Mesenchymal stem cell (in vitro differentiated cells and primary cell): ENCODE data around the gene POMT2.

ENCODE experiments used
- DNase-seq: peaks from one replicate; pipeline ENCODE4 v3.0.0-alpha.2; 2013
- H2AFZ ChIP-seq: one replicate; pipeline ENCODE4 v1.6.1; 2013; ENCODE audit warnings: low read depth, mild to moderate bottlenecking, control low read depth, inconsistent platforms, low read length, moderate library complexity
- H2AK5ac ChIP-seq: 2 replicates; pipeline ENCODE4 v1.6.1; 2013; ENCODE audit warnings: low read length, moderate library complexity, mild to moderate bottlenecking, inconsistent platforms; ENCODE audit not compliant: severe bottlenecking
- H2BK120ac ChIP-seq: one replicate; pipeline ENCODE4 v1.6.1; 2013; ENCODE audit warnings: low read depth, mild to moderate bottlenecking, inconsistent platforms, low read length, moderate library complexity
- H2BK12ac ChIP-seq, 2 experiments: one replicate each; pipeline ENCODE4 v1.6.1; 2013; ENCODE audit warnings: inconsistent platforms in 2 of 2, low read length in 2 of 2, mild to moderate bottlenecking in 2 of 2, moderate library complexity in 2 of 2, control low read depth in 1 of 2
- H2BK15ac ChIP-seq: one replicate; pipeline ENCODE4 v1.6.1; 2013; ENCODE audit warnings: mild to moderate bottlenecking, low read depth, inconsistent platforms; ENCODE audit not compliant: poor library complexity, severe bottlenecking
- H2BK5ac ChIP-seq: 2 replicates; pipeline ENCODE4 v1.6.1; 2013; ENCODE audit warnings: low read depth, mild to moderate bottlenecking, low read length, control low read depth, inconsistent platforms; ENCODE audit not compliant: poor library complexity, severe bottlenecking
- H3K14ac ChIP-seq, 2 experiments: one replicate each; pipeline ENCODE4 v1.6.1; 2013; ENCODE audit warnings: inconsistent platforms in 2 of 2, low read length in 2 of 2, control low read depth in 1 of 2, mild to moderate bottlenecking in 1 of 2, moderate library complexity in 1 of 2
- H3K18ac ChIP-seq, 2 experiments: one replicate each; pipeline ENCODE4 v1.6.1; 2013; ENCODE audit warnings: inconsistent platforms in 2 of 2, low read length in 2 of 2, control low read depth in 1 of 2, low read depth in 1 of 2, mild to moderate bottlenecking in 1 of 2
- H3K23ac ChIP-seq, 2 experiments: one replicate each; pipeline ENCODE4 v1.6.1; 2013; ENCODE audit warnings: inconsistent platforms in 2 of 2, low read length in 2 of 2, mild to moderate bottlenecking in 2 of 2, moderate library complexity in 2 of 2, control low read depth in 1 of 2
- H3K27ac ChIP-seq: 2 replicates; pipeline ENCODE4 v1.5.1; 2013; ENCODE audit warnings: mild to moderate bottlenecking, moderate library complexity, low read length, control low read depth, inconsistent platforms; ENCODE audit not compliant: poor library complexity, severe bottlenecking
- H3K27me3 ChIP-seq, 2 experiments: 2 replicates each; pipeline versions ENCODE4 v1.6.1 to v1.7.0; 2013; ENCODE audit warnings: low read length in 2 of 2, mild to moderate bottlenecking in 2 of 2, moderate library complexity in 2 of 2, control low read depth in 1 of 2, inconsistent platforms in 1 of 2; ENCODE audit not compliant: control insufficient read depth in 1 of 2, insufficient read depth in 1 of 2
- H3K36me3 ChIP-seq, 2 experiments: 2 replicates each; pipeline versions ENCODE4 v1.6.1 to v1.7.0; 2013; ENCODE audit warnings: low read length in 2 of 2, control low read depth in 1 of 2, inconsistent platforms in 1 of 2, low read depth in 1 of 2, mild to moderate bottlenecking in 1 of 2; ENCODE audit not compliant: insufficient read depth in 2 of 2, control insufficient read depth in 1 of 2
- H3K4ac ChIP-seq, 2 experiments: one replicate each; pipeline ENCODE4 v1.6.1; 2013; ENCODE audit warnings: inconsistent platforms in 2 of 2, low read length in 2 of 2, mild to moderate bottlenecking in 2 of 2, moderate library complexity in 2 of 2, control low read depth in 1 of 2, low read depth in 1 of 2
- H3K4me1 ChIP-seq: 2 replicates; pipeline ENCODE4 v1.6.1; 2013; ENCODE audit warnings: low read depth, low read length, control low read depth; ENCODE audit not compliant: control insufficient read depth, insufficient read depth
- H3K4me2 ChIP-seq: 2 replicates; pipeline ENCODE4 v1.6.1; 2013; ENCODE audit warnings: low read length, mild to moderate bottlenecking, inconsistent platforms; ENCODE audit not compliant: poor library complexity, severe bottlenecking
- H3K4me3 ChIP-seq, 2 experiments: 2 replicates each; pipeline versions ENCODE4 v1.5.1 to v1.7.0; 2013; ENCODE audit warnings: low read length in 2 of 2, mild to moderate bottlenecking in 2 of 2, control low read depth in 1 of 2, low read depth in 1 of 2; ENCODE audit not compliant: insufficient read depth in 1 of 2
- H3K79me1 ChIP-seq: replicated peaks from 2 replicates; pipeline ENCODE4 v1.6.1; 2013; ENCODE audit warnings: mild to moderate bottlenecking, control low read depth, low read length, inconsistent platforms; ENCODE audit not compliant: poor library complexity, severe bottlenecking
- H3K9ac ChIP-seq: 2 replicates; pipeline ENCODE4 v1.7.0; 2013; ENCODE audit warnings: mild to moderate bottlenecking, low read length, moderate library complexity
- H3K9me3 ChIP-seq: 2 replicates; pipeline ENCODE4 v1.7.0; 2013; ENCODE audit warnings: mild to moderate bottlenecking, low read length; ENCODE audit not compliant: control insufficient read depth
- H4K8ac ChIP-seq: one replicate; pipeline ENCODE4 v1.6.1; 2013; ENCODE audit warnings: inconsistent platforms, mild to moderate bottlenecking, low read length, moderate library complexity
- H4K91ac ChIP-seq: one replicate; pipeline ENCODE4 v1.6.1; 2013; ENCODE audit warnings: mild to moderate bottlenecking, low read length, inconsistent platforms
- WGBS: methylation state at CpG from one replicate; pipeline ENCODE4 v1.1.7; 2013; ENCODE audit warnings: mixed read lengths; 5-methylcytosine and 5-hydroxymethylcytosine counted together

The POMT2 gene

GRCh38 chr14:77305696-77306095 is 15.0 kb downstream of the POMT2 start:
- no peak overlapping the region for H2AFZ ChIP-seq
- peaks cover 24% of the 10 kb centered on the region for H3K4me1 ChIP-seq
- H3K9ac ChIP-seq, result no peak overlapping the region
- H3K27ac ChIP-seq, result no peak overlapping the region
- no peak overlapping the region for H3K4me3 ChIP-seq
- H2BK120ac ChIP-seq, result no peak overlapping the region
- H3K18ac ChIP-seq, result no peak overlapping the region
- H4K91ac ChIP-seq, result no peak overlapping the region
- peaks cover 17 to 22% of the 10 kb centered on the region in 2 experiments for H3K36me3 ChIP-seq
- no peak overlapping the region for H4K8ac ChIP-seq
- H3K4me2 ChIP-seq, result no peak overlapping the region
- H2BK12ac ChIP-seq, result peak overlapping the region; percentile 25 to 47
- H3K9me3 ChIP-seq, result no peaks in the 10 kb centered on the region
- WGBS, result 95% methylated on average over 4 of the region's 4 CpGs
- no peak overlapping the region for H2BK15ac ChIP-seq
- H2BK5ac ChIP-seq, result no peak overlapping the region
- H3K27me3 ChIP-seq, result no peaks in the 10 kb centered on the region
- no peak for DNase-seq
- no peak overlapping the region for H3K4ac ChIP-seq
- H3K23ac ChIP-seq, result no peak overlapping the region
- peak overlapping the region; percentile 61 for H2AK5ac ChIP-seq
- H3K79me1 ChIP-seq, result peaks cover 31% of the 10 kb centered on the region
- H3K14ac ChIP-seq, result no peak overlapping the region

DNA sequence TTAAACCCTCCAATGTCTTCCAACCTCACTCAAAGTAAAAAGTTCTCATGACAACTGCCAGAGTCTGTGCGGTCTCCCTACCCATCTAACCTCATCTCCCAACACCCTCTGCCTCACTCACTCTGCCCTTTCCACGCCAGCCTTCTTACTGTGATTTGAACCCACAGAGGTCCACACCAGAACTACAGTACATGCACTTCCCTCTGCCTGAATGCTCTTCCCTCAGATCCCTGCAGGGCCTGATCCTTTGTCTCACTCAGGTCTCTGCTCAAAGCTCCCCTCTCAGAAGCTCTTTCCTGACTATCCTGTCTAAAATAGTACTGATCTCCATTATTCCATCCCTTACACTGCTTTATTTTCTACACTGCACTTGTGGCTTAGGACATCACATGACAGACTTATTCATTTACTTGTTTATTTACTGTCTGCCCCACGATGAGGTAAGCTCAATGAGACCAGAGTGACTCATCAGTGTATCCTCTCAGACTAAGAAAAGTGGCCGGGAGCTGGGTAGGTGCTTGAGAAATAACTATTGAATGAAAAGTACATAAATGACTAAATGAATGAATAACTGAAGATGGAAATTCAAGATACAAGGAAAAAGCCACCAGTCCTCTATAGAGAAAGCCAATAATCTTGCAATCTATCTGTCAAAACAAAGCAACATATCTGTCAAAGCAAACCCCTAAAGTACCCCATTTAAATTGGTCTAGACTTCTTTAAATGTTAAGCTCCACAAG is 17.1 kb downstream of the POMT2 start:
- Histone ChIP-seq H3K9ac (peak overlapping the region; percentile 74), H3K27me3 (no peaks in the 10 kb centered on the region), H4K8ac (peak overlapping the region; percentile 78), H4K91ac (peak overlapping the region; percentile 65), H3K79me1 (peaks cover 31% of the 10 kb centered on the region), H3K14ac (no peak overlapping the region), H2BK120ac (no peak overlapping the region), H2BK5ac (peak overlapping the region; percentile 19), H2BK15ac (no peak overlapping the region), H3K4me3 (no peak overlapping the region), H3K36me3 (peaks cover 22 to 38% of the 10 kb centered on the region in 2 experiments), H3K4me2 (no peak overlapping the region), H3K4ac (peak overlapping the region in 1 of 2 experiments; percentile 42), H3K9me3 (no peaks in the 10 kb centered on the region), H2AK5ac (peak overlapping the region; percentile 21), H2BK12ac (peak overlapping the region; percentile 44 to 66), H2AFZ (no peak overlapping the region), H3K27ac (peak overlapping the region; percentile 77), H3K4me1 (peaks cover 24% of the 10 kb centered on the region), H3K23ac (peak overlapping the region in 1 of 2 experiments; percentile 16), H3K18ac (peak overlapping the region; percentile 25 to 81)
- peak; percentile 99 for DNase-seq
- WGBS, result 50% methylated on average over 3 of the region's 4 CpGs

- Histone ChIP-seq H3K4ac (peak overlapping the region in 1 of 2 experiments; percentile 9), H3K4me2 (no peak overlapping the region), H3K23ac (no peak overlapping the region), H2BK120ac (peak overlapping the region; percentile 1), H4K91ac (peak overlapping the region; percentile 57), H3K18ac (peak overlapping the region in 1 of 2 experiments; percentile 79), H3K36me3 (peaks cover 29 to 44% of the 10 kb centered on the region in 2 experiments), H2BK5ac (peak overlapping the region; percentile 19), H3K79me1 (peaks cover 37% of the 10 kb centered on the region), H3K4me3 (no peak overlapping the region), H4K8ac (no peak overlapping the region), H2BK12ac (peak overlapping the region; percentile 45 to 81), H3K27ac (peak overlapping the region; percentile 77), H3K27me3 (no peaks in the 10 kb centered on the region), H2AFZ (no peak overlapping the region), H2BK15ac (peak overlapping the region; percentile 30), H3K9ac (peak overlapping the region; percentile 74), H3K4me1 (peaks cover 24% of the 10 kb centered on the region), H3K9me3 (no peaks in the 10 kb centered on the region), H3K14ac (no peak overlapping the region), H2AK5ac (peak overlapping the region; percentile 21)
- peak; percentile 95 for DNase-seq
- WGBS, result 28% methylated on average over 5 of the region's 5 CpGs
Observed at GRCh38 chr14:77302926-77303325, 17.8 kb downstream of the POMT2 start.

DNA sequence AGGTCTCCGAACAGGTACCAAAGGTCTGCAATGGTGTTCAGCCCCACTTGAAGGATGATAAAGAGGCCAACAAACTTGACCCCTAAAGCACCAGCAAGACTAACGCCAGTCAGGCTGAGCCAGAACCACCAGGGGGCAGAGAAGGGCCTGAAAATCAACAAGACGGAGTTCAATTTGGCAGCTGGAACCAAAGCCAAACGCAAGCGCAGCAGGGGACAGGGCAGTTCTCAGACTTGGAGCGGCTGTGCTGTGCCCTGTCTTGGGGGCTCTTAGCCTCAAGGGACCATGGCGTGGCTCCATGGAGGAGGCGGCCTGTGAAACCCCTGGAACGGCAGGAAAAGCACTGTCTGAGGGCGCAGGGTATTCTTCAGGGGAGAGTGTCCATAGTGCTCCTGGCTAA is 19.6 kb downstream of the POMT2 start:
- no peaks in the 10 kb centered on the region for H3K27me3 ChIP-seq
- no peak overlapping the region for H2BK15ac ChIP-seq
- H3K4me1 ChIP-seq, result peaks cover 20% of the 10 kb centered on the region
- peak overlapping the region; percentile 45 for H3K9ac ChIP-seq
- peaks cover 43 to 60% of the 10 kb centered on the region in 2 experiments for H3K36me3 ChIP-seq
- peak overlapping the region; percentile 22 for H4K8ac ChIP-seq
- peak; percentile 87 for DNase-seq
- no peak overlapping the region for H2AFZ ChIP-seq
- no peak overlapping the region for H2BK120ac ChIP-seq
- no peaks in the 10 kb centered on the region for H3K9me3 ChIP-seq
- peaks cover 39% of the 10 kb centered on the region for H3K79me1 ChIP-seq
- no peak overlapping the region for H2BK5ac ChIP-seq
- WGBS, result 32% methylated on average over 10 of the region's 10 CpGs
- no peak overlapping the region for H2AK5ac ChIP-seq
- H4K91ac ChIP-seq, result no peak overlapping the region
- no peak overlapping the region for H3K4ac ChIP-seq
- no peak overlapping the region for H3K27ac ChIP-seq
- no peak overlapping the region for H2BK12ac ChIP-seq
- no peak overlapping the region for H3K4me2 ChIP-seq
- H3K4me3 ChIP-seq, result no peak overlapping the region
- H3K18ac ChIP-seq, result peak overlapping the region in 1 of 2 experiments; percentile 41
- H3K14ac ChIP-seq, result no peak overlapping the region
- H3K23ac ChIP-seq, result peak overlapping the region in 1 of 2 experiments; percentile 3
